ENCODE measurements around the gene STON1.

DNA sequence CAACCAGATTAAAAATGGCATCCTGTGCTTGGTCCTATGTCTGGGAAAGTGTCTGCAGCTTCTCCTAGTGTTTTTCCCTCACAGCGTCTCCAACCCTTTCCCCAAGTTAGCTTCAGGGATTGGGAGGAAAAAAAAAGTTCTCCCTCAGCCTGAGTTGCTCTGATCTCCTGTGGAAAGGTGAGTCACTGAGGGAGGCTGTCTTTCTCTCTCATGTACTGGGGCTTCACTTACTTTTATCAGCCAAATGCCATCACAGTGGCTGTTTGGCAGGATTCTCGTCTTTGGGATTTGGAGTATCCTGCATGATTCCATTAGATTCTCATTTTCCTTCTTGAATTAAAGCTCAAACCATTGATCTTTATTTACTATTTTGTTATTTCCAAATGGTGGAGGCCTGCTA is 105.8 kb downstream of the STON1 start:
- TF ChIP-seq, protein P1, sequence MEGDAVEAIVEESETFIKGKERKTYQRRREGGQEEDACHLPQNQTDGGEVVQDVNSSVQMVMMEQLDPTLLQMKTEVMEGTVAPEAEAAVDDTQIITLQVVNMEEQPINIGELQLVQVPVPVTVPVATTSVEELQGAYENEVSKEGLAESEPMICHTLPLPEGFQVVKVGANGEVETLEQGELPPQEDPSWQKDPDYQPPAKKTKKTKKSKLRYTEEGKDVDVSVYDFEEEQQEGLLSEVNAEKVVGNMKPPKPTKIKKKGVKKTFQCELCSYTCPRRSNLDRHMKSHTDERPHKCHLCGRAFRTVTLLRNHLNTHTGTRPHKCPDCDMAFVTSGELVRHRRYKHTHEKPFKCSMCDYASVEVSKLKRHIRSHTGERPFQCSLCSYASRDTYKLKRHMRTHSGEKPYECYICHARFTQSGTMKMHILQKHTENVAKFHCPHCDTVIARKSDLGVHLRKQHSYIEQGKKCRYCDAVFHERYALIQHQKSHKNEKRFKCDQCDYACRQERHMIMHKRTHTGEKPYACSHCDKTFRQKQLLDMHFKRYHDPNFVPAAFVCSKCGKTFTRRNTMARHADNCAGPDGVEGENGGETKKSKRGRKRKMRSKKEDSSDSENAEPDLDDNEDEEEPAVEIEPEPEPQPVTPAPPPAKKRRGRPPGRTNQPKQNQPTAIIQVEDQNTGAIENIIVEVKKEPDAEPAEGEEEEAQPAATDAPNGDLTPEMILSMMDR (conservative IDR thresholded peaks at IDR 0.05), result no peak
- no peak for TF ChIP-seq ZFX (IDR thresholded peaks at IDR 0.05)
